GM23338 (cell line): ENCODE results near the gene COL1A2.

ENCODE experiments used
- EZH2phosphoT487 ChIP-seq: fragments of 200-600 bp; sonication (generic); IDR thresholded peaks from one replicate; pipeline ENCODE4 v1.8.1; 2018; ENCODE audit warnings: antibody characterized with exemption; ENCODE audit not compliant: unreplicated experiment
- POLR2AphosphoS5 ChIP-seq: IDR thresholded peaks from 2 replicates; pipeline ENCODE4 v1.6.1; 2016; ENCODE audit warnings: antibody characterized with exemption, low read depth
- TF ChIP-seq, protein P1 (sequence below), 2 experiments: fragments of 200-600 bp in 1 of 2; sonication (generic) in 1 of 2; conservative IDR thresholded peaks; 2 replicates each; pipeline versions ENCODE4 v1.5.1 to v1.6.1; 2016 to 2017; ENCODE audit warnings: antibody characterized with exemption in 2 of 2, low read depth in 2 of 2, mild to moderate bottlenecking in 2 of 2, moderate library complexity in 1 of 2
- TF ChIP-seq, protein P2 (sequence below): IDR thresholded peaks from one replicate; pipeline ENCODE4 v1.6.1; 2018; ENCODE audit warnings: antibody characterized with exemption; ENCODE audit not compliant: unreplicated experiment

- TF ChIP-seq, protein P1, sequence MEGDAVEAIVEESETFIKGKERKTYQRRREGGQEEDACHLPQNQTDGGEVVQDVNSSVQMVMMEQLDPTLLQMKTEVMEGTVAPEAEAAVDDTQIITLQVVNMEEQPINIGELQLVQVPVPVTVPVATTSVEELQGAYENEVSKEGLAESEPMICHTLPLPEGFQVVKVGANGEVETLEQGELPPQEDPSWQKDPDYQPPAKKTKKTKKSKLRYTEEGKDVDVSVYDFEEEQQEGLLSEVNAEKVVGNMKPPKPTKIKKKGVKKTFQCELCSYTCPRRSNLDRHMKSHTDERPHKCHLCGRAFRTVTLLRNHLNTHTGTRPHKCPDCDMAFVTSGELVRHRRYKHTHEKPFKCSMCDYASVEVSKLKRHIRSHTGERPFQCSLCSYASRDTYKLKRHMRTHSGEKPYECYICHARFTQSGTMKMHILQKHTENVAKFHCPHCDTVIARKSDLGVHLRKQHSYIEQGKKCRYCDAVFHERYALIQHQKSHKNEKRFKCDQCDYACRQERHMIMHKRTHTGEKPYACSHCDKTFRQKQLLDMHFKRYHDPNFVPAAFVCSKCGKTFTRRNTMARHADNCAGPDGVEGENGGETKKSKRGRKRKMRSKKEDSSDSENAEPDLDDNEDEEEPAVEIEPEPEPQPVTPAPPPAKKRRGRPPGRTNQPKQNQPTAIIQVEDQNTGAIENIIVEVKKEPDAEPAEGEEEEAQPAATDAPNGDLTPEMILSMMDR (conservative IDR thresholded peaks at IDR 0.05; ENCODE audit: low read depth in 2 of 2): no peak
- TF ChIP-seq, protein P2, sequence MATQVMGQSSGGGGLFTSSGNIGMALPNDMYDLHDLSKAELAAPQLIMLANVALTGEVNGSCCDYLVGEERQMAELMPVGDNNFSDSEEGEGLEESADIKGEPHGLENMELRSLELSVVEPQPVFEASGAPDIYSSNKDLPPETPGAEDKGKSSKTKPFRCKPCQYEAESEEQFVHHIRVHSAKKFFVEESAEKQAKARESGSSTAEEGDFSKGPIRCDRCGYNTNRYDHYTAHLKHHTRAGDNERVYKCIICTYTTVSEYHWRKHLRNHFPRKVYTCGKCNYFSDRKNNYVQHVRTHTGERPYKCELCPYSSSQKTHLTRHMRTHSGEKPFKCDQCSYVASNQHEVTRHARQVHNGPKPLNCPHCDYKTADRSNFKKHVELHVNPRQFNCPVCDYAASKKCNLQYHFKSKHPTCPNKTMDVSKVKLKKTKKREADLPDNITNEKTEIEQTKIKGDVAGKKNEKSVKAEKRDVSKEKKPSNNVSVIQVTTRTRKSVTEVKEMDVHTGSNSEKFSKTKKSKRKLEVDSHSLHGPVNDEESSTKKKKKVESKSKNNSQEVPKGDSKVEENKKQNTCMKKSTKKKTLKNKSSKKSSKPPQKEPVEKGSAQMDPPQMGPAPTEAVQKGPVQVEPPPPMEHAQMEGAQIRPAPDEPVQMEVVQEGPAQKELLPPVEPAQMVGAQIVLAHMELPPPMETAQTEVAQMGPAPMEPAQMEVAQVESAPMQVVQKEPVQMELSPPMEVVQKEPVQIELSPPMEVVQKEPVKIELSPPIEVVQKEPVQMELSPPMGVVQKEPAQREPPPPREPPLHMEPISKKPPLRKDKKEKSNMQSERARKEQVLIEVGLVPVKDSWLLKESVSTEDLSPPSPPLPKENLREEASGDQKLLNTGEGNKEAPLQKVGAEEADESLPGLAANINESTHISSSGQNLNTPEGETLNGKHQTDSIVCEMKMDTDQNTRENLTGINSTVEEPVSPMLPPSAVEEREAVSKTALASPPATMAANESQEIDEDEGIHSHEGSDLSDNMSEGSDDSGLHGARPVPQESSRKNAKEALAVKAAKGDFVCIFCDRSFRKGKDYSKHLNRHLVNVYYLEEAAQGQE: no peak
- TF ChIP-seq POLR2AphosphoS5 (no peak), EZH2phosphoT487 (no peak)
Measured at GRCh38 chr7:94432281-94432670, 37.6 kb downstream of the COL1A2 start.
